ENCODE results near the gene FOLR2.

DNA sequence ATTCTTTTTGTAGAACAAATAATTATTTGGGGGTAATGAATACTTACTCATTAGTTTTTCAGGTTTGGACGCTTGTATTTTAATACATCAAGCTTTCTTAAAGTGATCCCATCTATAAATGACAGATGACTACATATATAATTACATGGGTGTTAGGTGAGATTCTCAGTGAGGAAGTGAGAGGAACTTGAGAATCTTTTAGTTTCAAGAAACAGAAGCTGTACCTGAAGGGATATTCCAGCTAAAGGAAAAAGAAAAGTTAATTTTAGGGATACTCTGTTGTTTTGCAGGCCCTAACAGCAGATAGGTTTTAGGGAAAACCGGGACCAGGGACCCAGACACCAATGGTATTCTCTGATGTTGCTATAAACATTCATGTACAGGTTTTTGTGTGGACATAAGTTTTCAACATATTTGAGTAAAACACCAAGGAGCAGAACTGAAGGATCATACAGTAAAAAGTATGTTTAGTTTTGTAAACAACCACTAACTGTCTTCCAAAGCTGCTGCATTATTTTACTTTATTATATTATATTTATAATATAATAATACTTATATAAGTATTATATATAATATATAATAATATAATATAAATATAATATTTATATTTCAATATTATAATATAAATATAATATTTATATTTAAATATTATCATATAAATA, 51.5 kb downstream of the FOLR2 start:
- TF ChIP-seq SUZ12 (IDR thresholded peaks at IDR 0.05; ENCODE audit: extremely low read depth, insufficient read depth, insufficient read length), result no peak
- no peak for TF ChIP-seq YY1 (IDR thresholded peaks at IDR 0.05; ENCODE audit: insufficient read depth, insufficient read length)
- TF ChIP-seq ZNF274 (IDR thresholded peaks at IDR 0.05; ENCODE audit: low read depth, low read length), result no peak

Measured in NT2/D1 (cell line).